IMR-90 (cell line): ENCODE results near the gene SFTA2.

Source experiments
- BHLHE40 ChIP-seq: fragments of 150-350 bp; IDR thresholded peaks from 2 replicates; pipeline ENCODE4 v1.6.1; 2016; ENCODE audit warnings: mild to moderate bottlenecking, low read depth, low read length
- CEBPB ChIP-seq: IDR thresholded peaks from 2 replicates; pipeline ENCODE4 v1.6.1; 2012; ENCODE audit warnings: low read depth, low read length, improper control_type of control experiment
- CTCF ChIP-seq: conservative IDR thresholded peaks from 2 replicates; pipeline ENCODE4 v1.5.1; 2012; ENCODE audit warnings: mild to moderate bottlenecking, low read depth, low read length, improper control_type of control experiment
- POLR2A ChIP-seq: IDR thresholded peaks from 2 replicates; pipeline ENCODE4 v1.6.1; 2012; ENCODE audit warnings: mild to moderate bottlenecking, low read depth, low read length
- RAD21 ChIP-seq: IDR thresholded peaks from 2 replicates; pipeline ENCODE4 v1.6.1; 2012; ENCODE audit warnings: low read length, improper control_type of control experiment
- USF2 ChIP-seq: fragments of 150-350 bp; IDR thresholded peaks from 2 replicates; pipeline ENCODE4 v1.6.1; 2017; ENCODE audit warnings: mild to moderate bottlenecking, antibody characterized with exemption, low read length, low read depth

GRCh38 chr6:30882204-30882758 is 49.7 kb downstream of the SFTA2 start:
- no peak for TF ChIP-seq CTCF
- no peak for TF ChIP-seq POLR2A
- no peak for TF ChIP-seq USF2
- TF ChIP-seq CEBPB: no peak
- TF ChIP-seq BHLHE40: no peak
- TF ChIP-seq RAD21: no peak
